WTC11 (cell line): Measurements from ENCODE around the gene KRT28. TPM values are rescaled to one million over a fixed set of nuclear protein-coding genes. Genes with fewer than 3 reads are reported as not detected.

Experiments
- ATAC-seq: fragments of 200-7000 bp; cut with Tn5 transposase; 2 replicates; pipeline ENCODE4 v1.10.0; 2021; ENCODE audit warnings: mild to moderate bottlenecking, moderate library complexity
- CTCF ChIA-PET: fragments of 300-600 bp; sonication (Branson Sonifier 250); formaldehyde crosslinking; loops from one replicate; lab custom pipeline; 2021; ENCODE audit warnings: antibody characterized with exemption; lab: Charles Lee
- POLR2A ChIA-PET: fragments of 350-600 bp; sonication (Branson Sonifier 250); formaldehyde crosslinking; loops from one replicate; lab custom pipeline; 2021; ENCODE audit warnings: antibody characterized with exemption; lab: Charles Lee
- DNase-seq: peaks from one replicate; pipeline ENCODE4 v3.0.0; 2021; ENCODE audit warnings: low spot score
- H3K27ac Mint-ChIP-seq: 2 replicates; pipeline ENCODE4 v1.8.0; 2021; ENCODE audit warnings: mixed read lengths
- H3K27me3 Mint-ChIP-seq: 2 replicates; pipeline ENCODE4 v1.8.0; 2021; ENCODE audit warnings: low read depth, mild to moderate bottlenecking, moderate library complexity, mixed read lengths
- H3K36me3 Mint-ChIP-seq: 2 replicates; pipeline ENCODE4 v1.8.0; 2021; ENCODE audit warnings: mixed read lengths
- H3K4me1 Mint-ChIP-seq: 2 replicates; pipeline ENCODE4 v1.8.0; 2022; ENCODE audit warnings: mixed read lengths
- H3K4me3 Mint-ChIP-seq: 2 replicates; pipeline ENCODE4 v1.8.0; 2021; ENCODE audit warnings: mild to moderate bottlenecking, moderate library complexity, mixed read lengths
- H3K9me3 Mint-ChIP-seq: 2 replicates; pipeline ENCODE4 v1.8.0; 2021; ENCODE audit warnings: mixed read lengths
- CBFB ChIP-seq: sonication (generic); formaldehyde crosslinking; IDR thresholded peaks from 2 replicates; pipeline ENCODE4 v1.8.1; 2022; ENCODE audit warnings: mild to moderate bottlenecking, low read depth, missing genetic modification reagents
- CTCF ChIP-seq: fragments of 200-600 bp; IDR thresholded peaks from 2 replicates; pipeline ENCODE4 v1.8.0; 2022; ENCODE audit warnings: antibody characterized with exemption
- EMX1 ChIP-seq: fragments of 250-450 bp; sonication (Bioruptor Pico); IDR thresholded peaks from 2 replicates; pipeline ENCODE4 v1.8.0; 2021; ENCODE audit warnings: mild to moderate bottlenecking
- FOXP1 ChIP-seq: sonication (generic); formaldehyde crosslinking; IDR thresholded peaks from 2 replicates; pipeline ENCODE4 v1.8.0; 2022; ENCODE audit warnings: missing genetic modification reagents, mild to moderate bottlenecking, moderate library complexity, borderline replicate concordance
- IRF2 ChIP-seq: sonication (generic); formaldehyde crosslinking; IDR thresholded peaks from 2 replicates; pipeline ENCODE4 v1.8.0; 2022; ENCODE audit warnings: low read depth, missing genetic modification reagents, borderline replicate concordance
- NFE2L1 ChIP-seq: sonication (generic); formaldehyde crosslinking; IDR thresholded peaks from 2 replicates; pipeline ENCODE4 v1.8.1; 2023; ENCODE audit warnings: missing genetic modification reagents
- NR3C1 ChIP-seq: sonication (generic); formaldehyde crosslinking; conservative IDR thresholded peaks from 2 replicates; pipeline ENCODE4 v1.8.1; 2023; ENCODE audit warnings: low read depth, mild to moderate bottlenecking, missing genetic modification reagents
- STAT6 ChIP-seq: sonication (generic); formaldehyde crosslinking; conservative IDR thresholded peaks from 2 replicates; pipeline ENCODE4 v1.8.1; 2023; ENCODE audit warnings: mild to moderate bottlenecking, low read depth, missing genetic modification reagents, moderate library complexity
- TCF7 ChIP-seq: sonication (generic); formaldehyde crosslinking; IDR thresholded peaks from 2 replicates; pipeline ENCODE4 v1.8.0; 2022; ENCODE audit warnings: mild to moderate bottlenecking, low read depth, missing genetic modification reagents, moderate library complexity
- TEAD1 ChIP-seq: sonication (generic); formaldehyde crosslinking; IDR thresholded peaks from 2 replicates; pipeline ENCODE4 v1.8.0; 2022; ENCODE audit warnings: mild to moderate bottlenecking, missing genetic modification reagents
- TEAD4 ChIP-seq: sonication (generic); formaldehyde crosslinking; IDR thresholded peaks from 2 replicates; pipeline ENCODE4 v1.8.0; 2022; ENCODE audit warnings: mild to moderate bottlenecking, missing genetic modification reagents
- ZNF138 ChIP-seq: sonication (generic); formaldehyde crosslinking; conservative IDR thresholded peaks from 2 replicates; pipeline ENCODE4 v1.8.1; 2022; ENCODE audit warnings: mild to moderate bottlenecking, moderate library complexity, missing genetic modification reagents
- ZNF219 ChIP-seq: sonication (generic); formaldehyde crosslinking; IDR thresholded peaks from 2 replicates; pipeline ENCODE4 v1.8.0; 2023; ENCODE audit warnings: missing genetic modification reagents, mild to moderate bottlenecking, borderline replicate concordance
- ZNF423 ChIP-seq: fragments of 250-450 bp; sonication (Bioruptor Pico); IDR thresholded peaks from 2 replicates; pipeline ENCODE4 v2.1.2; 2022; ENCODE audit warnings: mild to moderate bottlenecking, moderate library complexity
- total RNA-seq: library from RNA; stranded (reverse); gene quantifications from 3 replicates; pipeline ENCODE4 v1.2.3, GENCODE V29; 2021
- TF ChIP-seq, protein P1 (sequence below): sonication (generic); formaldehyde crosslinking; IDR thresholded peaks from 2 replicates; pipeline ENCODE4 v1.8.0; 2023; ENCODE audit warnings: missing genetic modification reagents, mild to moderate bottlenecking, borderline replicate concordance
- TF ChIP-seq, protein P2 (sequence below): sonication (generic); formaldehyde crosslinking; IDR thresholded peaks from 2 replicates; pipeline ENCODE4 v1.8.1; 2023; ENCODE audit warnings: mild to moderate bottlenecking, missing genetic modification reagents, moderate library complexity
- TF ChIP-seq, protein P3 (sequence below): sonication (generic); formaldehyde crosslinking; IDR thresholded peaks from 2 replicates; pipeline ENCODE4 v1.8.0; 2022; ENCODE audit warnings: mild to moderate bottlenecking, missing genetic modification reagents
- TF ChIP-seq, protein P4 (sequence below): sonication (generic); formaldehyde crosslinking; IDR thresholded peaks from 2 replicates; pipeline ENCODE4 v1.8.0; 2022; ENCODE audit warnings: mild to moderate bottlenecking, missing genetic modification reagents

KRT28 gene
- total RNA-seq, 1 experiment from 2014 or later, result not detected

- TF ChIP-seq, protein P1, sequence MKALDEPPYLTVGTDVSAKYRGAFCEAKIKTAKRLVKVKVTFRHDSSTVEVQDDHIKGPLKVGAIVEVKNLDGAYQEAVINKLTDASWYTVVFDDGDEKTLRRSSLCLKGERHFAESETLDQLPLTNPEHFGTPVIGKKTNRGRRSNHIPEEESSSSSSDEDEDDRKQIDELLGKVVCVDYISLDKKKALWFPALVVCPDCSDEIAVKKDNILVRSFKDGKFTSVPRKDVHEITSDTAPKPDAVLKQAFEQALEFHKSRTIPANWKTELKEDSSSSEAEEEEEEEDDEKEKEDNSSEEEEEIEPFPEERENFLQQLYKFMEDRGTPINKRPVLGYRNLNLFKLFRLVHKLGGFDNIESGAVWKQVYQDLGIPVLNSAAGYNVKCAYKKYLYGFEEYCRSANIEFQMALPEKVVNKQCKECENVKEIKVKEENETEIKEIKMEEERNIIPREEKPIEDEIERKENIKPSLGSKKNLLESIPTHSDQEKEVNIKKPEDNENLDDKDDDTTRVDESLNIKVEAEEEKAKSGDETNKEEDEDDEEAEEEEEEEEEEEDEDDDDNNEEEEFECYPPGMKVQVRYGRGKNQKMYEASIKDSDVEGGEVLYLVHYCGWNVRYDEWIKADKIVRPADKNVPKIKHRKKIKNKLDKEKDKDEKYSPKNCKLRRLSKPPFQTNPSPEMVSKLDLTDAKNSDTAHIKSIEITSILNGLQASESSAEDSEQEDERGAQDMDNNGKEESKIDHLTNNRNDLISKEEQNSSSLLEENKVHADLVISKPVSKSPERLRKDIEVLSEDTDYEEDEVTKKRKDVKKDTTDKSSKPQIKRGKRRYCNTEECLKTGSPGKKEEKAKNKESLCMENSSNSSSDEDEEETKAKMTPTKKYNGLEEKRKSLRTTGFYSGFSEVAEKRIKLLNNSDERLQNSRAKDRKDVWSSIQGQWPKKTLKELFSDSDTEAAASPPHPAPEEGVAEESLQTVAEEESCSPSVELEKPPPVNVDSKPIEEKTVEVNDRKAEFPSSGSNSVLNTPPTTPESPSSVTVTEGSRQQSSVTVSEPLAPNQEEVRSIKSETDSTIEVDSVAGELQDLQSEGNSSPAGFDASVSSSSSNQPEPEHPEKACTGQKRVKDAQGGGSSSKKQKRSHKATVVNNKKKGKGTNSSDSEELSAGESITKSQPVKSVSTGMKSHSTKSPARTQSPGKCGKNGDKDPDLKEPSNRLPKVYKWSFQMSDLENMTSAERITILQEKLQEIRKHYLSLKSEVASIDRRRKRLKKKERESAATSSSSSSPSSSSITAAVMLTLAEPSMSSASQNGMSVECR (CRISPR knock-in tag), result no peak
- TF ChIP-seq CBFB (CRISPR knock-in tag) (no peak), TCF7 (CRISPR knock-in tag) (no peak), STAT6 (CRISPR knock-in tag) (no peak), IRF2 (CRISPR knock-in tag) (no peak)
- TF ChIP-seq, protein P2, sequence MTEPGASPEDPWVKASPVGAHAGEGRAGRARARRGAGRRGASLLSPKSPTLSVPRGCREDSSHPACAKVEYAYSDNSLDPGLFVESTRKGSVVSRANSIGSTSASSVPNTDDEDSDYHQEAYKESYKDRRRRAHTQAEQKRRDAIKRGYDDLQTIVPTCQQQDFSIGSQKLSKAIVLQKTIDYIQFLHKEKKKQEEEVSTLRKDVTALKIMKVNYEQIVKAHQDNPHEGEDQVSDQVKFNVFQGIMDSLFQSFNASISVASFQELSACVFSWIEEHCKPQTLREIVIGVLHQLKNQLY, result no peak
Observed at GRCh38 chr17:40760105-40761016, 39.4 kb downstream of the KRT28 start (continued).

DNA sequence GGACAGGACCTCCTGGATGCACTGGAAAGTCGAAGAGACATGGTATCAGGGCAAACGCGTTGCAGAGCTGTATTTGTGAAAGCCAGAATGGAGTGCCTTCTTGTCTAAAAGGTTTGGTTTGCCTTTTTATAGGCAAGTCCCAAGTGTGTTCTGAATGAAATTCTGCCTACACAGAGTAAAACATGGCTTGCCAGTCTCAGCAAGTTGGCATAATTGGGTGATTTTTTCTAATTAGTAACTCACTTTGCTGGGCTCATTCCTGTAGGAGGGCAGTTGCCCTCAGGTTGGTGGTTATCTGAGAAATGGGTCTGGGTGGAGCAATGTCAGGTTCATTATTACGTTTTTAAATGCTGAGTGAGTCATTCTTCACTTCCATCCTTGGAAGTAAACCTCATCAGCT, 44.5 kb downstream of the KRT28 start, which contains the start of gene KRT25:
Gene KRT25, minus strand, starts transcription at position 101 of the 400 bp plus-strand sequence. Its CDS starts 60 bp downstream, at position 41.
- CTCF ChIA-PET, result no interaction called here
- POLR2A ChIA-PET, result no interaction called here
- TF ChIP-seq FOXP1 (CRISPR knock-in tag) (no peak), ZNF219 (no peak)
- TF ChIP-seq, protein P3, sequence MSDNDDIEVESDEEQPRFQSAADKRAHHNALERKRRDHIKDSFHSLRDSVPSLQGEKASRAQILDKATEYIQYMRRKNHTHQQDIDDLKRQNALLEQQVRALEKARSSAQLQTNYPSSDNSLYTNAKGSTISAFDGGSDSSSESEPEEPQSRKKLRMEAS, result no peak
- Mint-ChIP-seq H3K27me3 (no peaks in the 10 kb centered on the region; the same call in 1 of the 2 replicates), H3K4me1 (0 out of 2 replicates have a peak, but pooled peaks cover 6% of the 10 kb centered on the region), H3K36me3 (0 out of 2 replicates have a peak, but pooled peaks cover under 1% of the 10 kb centered on the region), H3K4me3 (no peak within 1 kb of the TSS), H3K27ac (no peak within 1 kb of the TSS), H3K9me3 (peaks cover 31% of the 10 kb centered on the region)
- ATAC-seq (no peak), DNase-seq (no peak)

GRCh38 chr17:40753804-40754203, 46.0 kb downstream of the KRT28 start:
- no peak for ATAC-seq
- POLR2A ChIA-PET, result interaction anchor here (0.6 kb wide), 1 partner anchor 80 kb away, joined by 7 read pairs; no protein-coding TSS in a partner anchor
- peaks cover 17% of the 10 kb centered on the region for H3K9me3 Mint-ChIP-seq
- TF ChIP-seq EMX1 (no peak), ZNF423 (CRISPR knock-in tag) (no peak), TEAD1 (CRISPR knock-in tag) (no peak), NFE2L1 (no peak), CBFB (CRISPR knock-in tag) (no peak), ZNF138 (CRISPR knock-in tag) (no peak), NR3C1 (CRISPR knock-in tag) (no peak), CTCF (no peak), TEAD4 (no peak)
- TF ChIP-seq, protein P4, sequence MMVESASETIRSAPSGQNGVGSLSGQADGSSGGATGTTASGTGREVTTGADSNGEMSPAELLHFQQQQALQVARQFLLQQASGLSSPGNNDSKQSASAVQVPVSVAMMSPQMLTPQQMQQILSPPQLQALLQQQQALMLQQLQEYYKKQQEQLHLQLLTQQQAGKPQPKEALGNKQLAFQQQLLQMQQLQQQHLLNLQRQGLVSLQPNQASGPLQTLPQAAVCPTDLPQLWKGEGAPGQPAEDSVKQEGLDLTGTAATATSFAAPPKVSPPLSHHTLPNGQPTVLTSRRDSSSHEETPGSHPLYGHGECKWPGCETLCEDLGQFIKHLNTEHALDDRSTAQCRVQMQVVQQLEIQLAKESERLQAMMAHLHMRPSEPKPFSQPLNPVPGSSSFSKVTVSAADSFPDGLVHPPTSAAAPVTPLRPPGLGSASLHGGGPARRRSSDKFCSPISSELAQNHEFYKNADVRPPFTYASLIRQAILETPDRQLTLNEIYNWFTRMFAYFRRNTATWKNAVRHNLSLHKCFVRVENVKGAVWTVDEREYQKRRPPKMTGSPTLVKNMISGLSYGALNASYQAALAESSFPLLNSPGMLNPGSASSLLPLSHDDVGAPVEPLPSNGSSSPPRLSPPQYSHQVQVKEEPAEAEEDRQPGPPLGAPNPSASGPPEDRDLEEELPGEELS (CRISPR knock-in tag), result no peak

More at GRCh38 chr17:40753804-40754203, 46.0 kb downstream of the KRT28 start:
- Mint-ChIP-seq H3K4me3 (no peak overlapping the region), H3K27ac (no peak overlapping the region), H3K36me3 (no peaks in the 10 kb centered on the region), H3K27me3 (no peaks in the 10 kb centered on the region; the same call in 1 of the 2 replicates), H3K4me1 (0 out of 2 replicates have a peak, but pooled peaks cover 7% of the 10 kb centered on the region)
- CTCF ChIA-PET, result interaction anchor here (1.0 kb wide), 1 partner anchor 50 kb away, joined by 3 read pairs; no protein-coding TSS in a partner anchor
- no peak for DNase-seq
